H1 (cell line): Measurements from ENCODE around the gene BNIP5. TPM values are rescaled to one million over a fixed set of nuclear protein-coding genes. Genes with fewer than 3 reads are reported as not detected.

Experiments
- CTCF ChIA-PET: fragments of 300-600 bp; sonication (Branson Sonifier 250); formaldehyde crosslinking; loops from one replicate; lab custom pipeline; 2021; ENCODE audit not compliant: partially characterized antibody; lab: Charles Lee
- POLR2A ChIA-PET: fragments of 300-600 bp; sonication (Branson Sonifier 250); formaldehyde crosslinking; loops from one replicate; lab custom pipeline; 2021; ENCODE audit warnings: inconsistent platforms; ENCODE audit not compliant: partially characterized antibody; lab: Charles Lee
- DNase-seq, 2 experiments: peaks; one replicate each; pipeline versions ENCODE4 v3.0.0 to v3.0.0-alpha.2; 2010 to 2022; ENCODE audit warnings: low spot score in 2 of 2, low read depth in 1 of 2, mixed read lengths in 1 of 2
- FAIRE-seq: peaks from 2 replicates; lab custom pipeline; 2011; peaks lifted over from hg19 to GRCh38; lab: Jason Lieb, UNC
- H2AFZ ChIP-seq: 2 replicates; pipeline ENCODE4 v1.8.1; 2012; ENCODE audit warnings: low read length, inconsistent platforms
- H2AK5ac ChIP-seq: 2 replicates; pipeline ENCODE4 v1.6.1; 2013; ENCODE audit warnings: low read depth, low read length
- H2BK120ac ChIP-seq: replicated peaks from 2 replicates; pipeline ENCODE3; 2013; ENCODE audit warnings: low read depth, low read length, inconsistent platforms
- H2BK12ac ChIP-seq: 2 replicates; pipeline ENCODE4 v1.6.1; 2013; ENCODE audit warnings: low read depth, low read length
- H2BK15ac ChIP-seq: 2 replicates; pipeline ENCODE4 v1.6.1; 2013; ENCODE audit warnings: low read length
- H2BK20ac ChIP-seq: 2 replicates; pipeline ENCODE4 v1.6.1; 2013; ENCODE audit warnings: low read length
- H2BK5ac ChIP-seq: 2 replicates; pipeline ENCODE4 v1.6.1; 2013; ENCODE audit warnings: low read depth, low read length
- H3K14ac ChIP-seq: 2 replicates; pipeline ENCODE4 v1.6.1; 2013; ENCODE audit warnings: inconsistent platforms; ENCODE audit not compliant: insufficient read length
- H3K18ac ChIP-seq: 2 replicates; pipeline ENCODE4 v1.6.1; 2013; ENCODE audit warnings: low read length; ENCODE audit errors: extremely low read depth
- H3K23ac ChIP-seq: 2 replicates; pipeline ENCODE4 v1.6.1; 2013; ENCODE audit warnings: inconsistent platforms; ENCODE audit not compliant: insufficient read length
- H3K23me2 ChIP-seq: 2 replicates; pipeline ENCODE4 v1.6.1; 2013; ENCODE audit warnings: low read depth, low read length
- H3K27ac ChIP-seq: 2 replicates; pipeline ENCODE4 v1.6.1; 2011; ENCODE audit warnings: low read depth, low read length, inconsistent platforms
- H3K27me3 ChIP-seq, 4 experiments: replicated peaks in 1 of 4; 1 replicate in 1 of 4; 2 replicates in 3 of 4; pipeline versions ENCODE4 v1.6.1 to v1.8.1; 2011 to 2013; ENCODE audit warnings: low read length in 3 of 4, mild to moderate bottlenecking in 3 of 4, inconsistent platforms in 2 of 4, mixed read lengths in 2 of 4, moderate library complexity in 1 of 4; ENCODE audit not compliant: control insufficient read depth in 3 of 4, insufficient read depth in 3 of 4; ENCODE audit errors: extremely low read depth in 1 of 4
- H3K36me3 ChIP-seq, 4 experiments: 2 replicates each; pipeline versions ENCODE4 v1.6.1 to v1.8.1; 2011 to 2013; ENCODE audit warnings: mild to moderate bottlenecking in 4 of 4, low read length in 3 of 4, moderate library complexity in 2 of 4, control low read depth in 1 of 4, inconsistent platforms in 1 of 4; ENCODE audit not compliant: insufficient read depth in 4 of 4, control insufficient read depth in 2 of 4
- H3K4ac ChIP-seq: replicated peaks from 2 replicates; pipeline ENCODE3; 2013; ENCODE audit warnings: low read length, low read depth, mixed read lengths, inconsistent platforms; ENCODE audit not compliant: insufficient read length
- H3K4me1 ChIP-seq, 4 experiments: replicated peaks in 1 of 4; 1 replicate in 1 of 4; 2 replicates in 3 of 4; pipeline versions ENCODE4 v1.6.1 to v1.8.1; 2011 to 2013; ENCODE audit warnings: low read length in 3 of 4, inconsistent platforms in 2 of 4, mixed read lengths in 1 of 4; ENCODE audit not compliant: insufficient read depth in 4 of 4, control insufficient read depth in 3 of 4
- H3K4me2 ChIP-seq, 2 experiments: 2 replicates each; pipeline versions ENCODE4 v1.6.1 to v1.8.1; 2011 to 2013; ENCODE audit warnings: low read depth in 2 of 2, low read length in 2 of 2, control low read depth in 1 of 2, inconsistent platforms in 1 of 2, mild to moderate bottlenecking in 1 of 2; ENCODE audit not compliant: insufficient read depth in 1 of 2
- H3K4me3 ChIP-seq, 4 experiments: fragments of 200-600, 300-600 bp in 1 of 4; sonication (generic), shearing (Covaris generic), sonication (Bioruptor Twin) in 1 of 4; 2 replicates each; pipeline versions ENCODE4 v1.5.1 to v1.8.1; 2011 to 2016; ENCODE audit warnings: low read length in 4 of 4, low read depth in 3 of 4, control low read depth in 2 of 4, inconsistent platforms in 2 of 4, mild to moderate bottlenecking in 2 of 4, mixed read lengths in 1 of 4, moderate library complexity in 1 of 4; ENCODE audit not compliant: insufficient read depth in 2 of 4; ENCODE audit errors: extremely low read depth in 1 of 4
- H3K56ac ChIP-seq: replicated peaks from 2 replicates; pipeline ENCODE3; 2013; ENCODE audit warnings: low read depth, mild to moderate bottlenecking, mixed read lengths, low read length, inconsistent platforms; ENCODE audit not compliant: insufficient read length
- H3K79me1 ChIP-seq: 2 replicates; pipeline ENCODE4 v1.6.1; 2013; ENCODE audit warnings: low read depth, low read length, control low read depth
- H3K79me2 ChIP-seq, 2 experiments: 2 replicates each; pipeline versions ENCODE4 v1.6.1 to v1.8.1; 2012 to 2013; ENCODE audit warnings: low read length in 2 of 2, mild to moderate bottlenecking in 2 of 2, inconsistent platforms in 1 of 2; ENCODE audit not compliant: insufficient read depth in 2 of 2, control insufficient read depth in 1 of 2
- H3K9ac ChIP-seq, 4 experiments: replicated peaks in 1 of 4; 1 replicate in 1 of 4; 2 replicates in 3 of 4; pipeline versions ENCODE4 v1.6.1 to v1.8.1; 2011 to 2013; ENCODE audit warnings: low read depth in 3 of 4, low read length in 3 of 4, control low read depth in 2 of 4, mild to moderate bottlenecking in 2 of 4, moderate library complexity in 2 of 4, inconsistent platforms in 1 of 4; ENCODE audit errors: extremely low read depth in 1 of 4
- H3K9me3 ChIP-seq, 2 experiments: 2 replicates each; pipeline versions ENCODE4 v1.6.1 to v1.8.1; 2012 to 2013; ENCODE audit warnings: mild to moderate bottlenecking in 2 of 2, moderate library complexity in 2 of 2, control low read depth in 1 of 2, inconsistent platforms in 1 of 2, low read depth in 1 of 2, low read length in 1 of 2, mixed read lengths in 1 of 2; ENCODE audit not compliant: insufficient read depth in 2 of 2
- H4K20me1 ChIP-seq, 2 experiments: replicated peaks in 1 of 2; 2 replicates each; pipeline versions ENCODE3 to v1.8.1; 2011 to 2013; ENCODE audit warnings: inconsistent platforms in 2 of 2, low read length in 2 of 2, mild to moderate bottlenecking in 1 of 2; ENCODE audit not compliant: insufficient read depth in 2 of 2, control insufficient read depth in 1 of 2
- H4K5ac ChIP-seq: 2 replicates; pipeline ENCODE4 v1.6.1; 2013; ENCODE audit warnings: low read length, low read depth, mixed read lengths, inconsistent platforms; ENCODE audit not compliant: insufficient read length
- H4K8ac ChIP-seq: 2 replicates; pipeline ENCODE4 v1.8.0; 2013; ENCODE audit warnings: mild to moderate bottlenecking, moderate library complexity, low read length, inconsistent platforms; ENCODE audit not compliant: insufficient read depth; ENCODE audit errors: extremely low read depth
- H4K91ac ChIP-seq: replicated peaks from 2 replicates; pipeline ENCODE3; 2013; ENCODE audit warnings: low read length, mixed read lengths, inconsistent platforms; ENCODE audit not compliant: insufficient read length
- EGR1 ChIP-seq: IDR thresholded peaks from 2 replicates; pipeline ENCODE4 v1.6.1; 2011; ENCODE audit warnings: low read depth, low read length, borderline replicate concordance
- EP300 ChIP-seq, 2 experiments: IDR thresholded peaks; 1 replicate in 1 of 2; 2 replicates in 1 of 2; pipeline ENCODE4 v1.6.1; 2011 to 2012; ENCODE audit warnings: low read depth in 2 of 2, low read length in 2 of 2, mild to moderate bottlenecking in 2 of 2, borderline replicate concordance in 1 of 2, inconsistent platforms in 1 of 2, moderate library complexity in 1 of 2
- KDM4A ChIP-seq: IDR thresholded peaks from one replicate; pipeline ENCODE4 v1.7.1; 2012; ENCODE audit warnings: low read depth, mild to moderate bottlenecking, moderate library complexity, low read length, inconsistent platforms; ENCODE audit not compliant: severe bottlenecking
- MAFK ChIP-seq: IDR thresholded peaks from 2 replicates; pipeline ENCODE4 v1.6.1; 2012; ENCODE audit warnings: low read depth, mild to moderate bottlenecking, improper control_type of control experiment, low read length
- MAX ChIP-seq: IDR thresholded peaks from 2 replicates; pipeline ENCODE4 v1.6.1; 2012; ENCODE audit warnings: inconsistent platforms
- NANOG ChIP-seq: IDR thresholded peaks from 2 replicates; pipeline ENCODE4 v1.6.1; 2011; ENCODE audit warnings: low read length, low read depth, mild to moderate bottlenecking, inconsistent platforms; ENCODE audit not compliant: insufficient read depth, poor library complexity, severe bottlenecking
- PHF8 ChIP-seq: fragments of 200-600 bp; sonication (generic); conservative IDR thresholded peaks from 2 replicates; pipeline ENCODE4 v1.7.1; 2012; ENCODE audit warnings: low read depth, mild to moderate bottlenecking, inconsistent platforms, low read length, moderate library complexity
- POLR2A ChIP-seq, 2 experiments: IDR thresholded peaks; 1 replicate in 1 of 2; 2 replicates in 1 of 2; pipeline ENCODE4 v1.6.1; 2011; ENCODE audit warnings: low read depth in 2 of 2, low read length in 2 of 2, mild to moderate bottlenecking in 2 of 2; ENCODE audit errors: control extremely low read depth in 1 of 2
- RXRA ChIP-seq: IDR thresholded peaks from 2 replicates; pipeline ENCODE4 v1.6.1; 2011; ENCODE audit warnings: low read depth, mild to moderate bottlenecking, low read length, moderate library complexity; ENCODE audit not compliant: insufficient read depth
- SIX5 ChIP-seq: IDR thresholded peaks from 2 replicates; pipeline ENCODE4 v1.6.1; 2011; ENCODE audit warnings: mild to moderate bottlenecking, low read depth, low read length
- SP4 ChIP-seq: IDR thresholded peaks from 2 replicates; pipeline ENCODE4 v1.6.1; 2012; ENCODE audit warnings: low read length, inconsistent platforms
- SRF ChIP-seq: IDR thresholded peaks from 2 replicates; pipeline ENCODE4 v1.6.1; 2011; ENCODE audit warnings: mild to moderate bottlenecking, low read depth, low read length, moderate library complexity
- SUZ12 ChIP-seq: fragments of 200-600 bp; sonication (generic); IDR thresholded peaks from 2 replicates; pipeline ENCODE4 v1.6.1; 2012; ENCODE audit warnings: mild to moderate bottlenecking, inconsistent platforms, low read length, moderate library complexity, mixed read lengths
- ZNF274 ChIP-seq: IDR thresholded peaks from 2 replicates; pipeline ENCODE4 v1.7.0; 2012; ENCODE audit warnings: low read length, borderline replicate concordance; ENCODE audit errors: extremely low read depth
- WGBS, 2 experiments: shearing (Covaris generic) in 1 of 2; methylation state at CpG; one replicate each; pipeline versions ENCODE4 v1.1.6 to v1.1.7; 2013 to 2015; ENCODE audit warnings: low lambda C conversion rate in 2 of 2, mixed read lengths in 2 of 2, inconsistent platforms in 1 of 2, low coverage in 1 of 2, missing lambda C conversion rate in 1 of 2; ENCODE audit not compliant: insufficient replicate concordance in 2 of 2, insufficient coverage in 1 of 2, insufficient read length in 1 of 2; ENCODE audit errors: extremely low coverage in 1 of 2, missing lambda C conversion rate in 1 of 2; 5-methylcytosine and 5-hydroxymethylcytosine counted together
- polyA plus RNA-seq, 7 experiments: library from polyadenylated mRNA; depleted of rRNA in 3 of 7; stranded (reverse) in 5 of 7; unstranded in 2 of 7; fragments of >200 nt in 5 of 7; fragments of 200-250 nt in 2 of 7; gene quantifications; 1 replicate in 5 of 7; 2 replicates in 1 of 7; 4 replicates in 1 of 7; pipeline versions ENCODE4 v1.2.1 to v1.2.3, GENCODE V29; 2011 to 2013; ENCODE audit warnings: missing spikeins in 2 of 7, mixed read lengths in 2 of 7
- total RNA-seq: library from RNA; stranded (reverse); fragmentation: NEBNext Ultra II Directional; extraction: Animal tissue kit (Norgen Biotek cat#: 25700); gene quantifications from 2 replicates; pipeline ENCODE4 v1.2.1, GENCODE V29; 2021

Gene BNIP5
- total and polyA plus RNA-seq, 2 of the 8 experiments (the other 6 are each of a cell fraction or from before 2014, with no cell fraction given): not detected

DNA sequence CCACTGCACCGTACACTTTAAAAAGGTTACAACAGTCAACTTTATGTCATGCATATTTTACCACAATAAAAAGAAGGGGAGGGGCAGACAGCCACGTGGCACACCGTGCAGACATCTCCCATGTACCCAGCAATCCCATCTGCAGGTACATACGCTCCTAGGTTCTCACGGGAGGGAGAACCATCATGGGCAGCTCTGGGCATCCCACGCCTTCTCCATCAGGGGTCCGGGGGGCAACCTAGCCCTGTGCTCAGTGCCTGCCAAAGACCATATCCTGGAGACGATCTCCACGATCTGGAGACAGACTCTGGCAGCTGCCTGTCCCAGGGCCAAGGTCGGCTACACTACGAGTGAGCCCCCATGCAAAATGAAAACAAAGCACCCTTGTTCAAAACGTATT, 2.5 kb upstream of the BNIP5 start:
- Histone ChIP-seq H4K20me1 (no peaks in the 10 kb centered on the region), H3K23me2 (peaks cover 3% of the 10 kb centered on the region; the same call in 1 of the 2 replicates), H3K27me3 (peaks cover 0 to 9% (median 4%) of the 10 kb centered on the region in 4 experiments; a peak in 3 of 7 replicates), H2AFZ (no peak overlapping the region), H3K56ac (no peak overlapping the region), H3K9ac (no peak overlapping the region), H2BK15ac (no peak overlapping the region), H2BK20ac (no peak overlapping the region), H2BK5ac (no peak overlapping the region), H4K5ac (no peak overlapping the region), H2BK12ac (no peak overlapping the region), H3K4me2 (no peak overlapping the region), H2BK120ac (no peak overlapping the region), H3K4ac (no peak overlapping the region), H2AK5ac (no peak overlapping the region), H3K9me3 (no peaks in the 10 kb centered on the region), H3K18ac (no peak overlapping the region), H3K79me2 (no peaks in the 10 kb centered on the region), H3K79me1 (no peaks in the 10 kb centered on the region), H3K4me3 (no peak overlapping the region), H3K4me1 (peaks cover 0 to 5% (median 2%) of the 10 kb centered on the region in 4 experiments; a peak in 4 of 7 replicates), H4K91ac (no peak overlapping the region), H3K27ac (no peak overlapping the region), H3K36me3 (no peaks in the 10 kb centered on the region), H4K8ac (no peak overlapping the region), H3K14ac (no peak overlapping the region), H3K23ac (no peak overlapping the region)
- ChIA-PET POLR2A (no interaction called here), CTCF (interaction anchor here (0.8 to 6.2 kb wide), 5 partner anchors 22 to 1051 kb away, joined by 3 to 68 read pairs (median 3); no protein-coding TSS in a partner anchor)
- DNase-seq (no peak), FAIRE-seq (no peak)
- 89% methylated on average over 12 of the region's 12 CpGs; no CpG with 5 or more reads in 1 of the 2 experiments for WGBS, 2 experiments
- no peak for TF ChIP-seq PHF8
- TF ChIP-seq MAFK: no peak
- TF ChIP-seq KDM4A: no peak
- no peak for TF ChIP-seq SIX5
- no peak for TF ChIP-seq MAX
- no peak for TF ChIP-seq EGR1
- TF ChIP-seq SP4: no peak
- TF ChIP-seq NANOG: no peak
- no peak for TF ChIP-seq RXRA
- no peak for TF ChIP-seq ZNF274
- no peak for TF ChIP-seq EP300 (IDR thresholded peaks at IDR 0.05; ENCODE audit: borderline replicate concordance in 1 of 2, low read depth in 2 of 2, low read length in 2 of 2)
- TF ChIP-seq POLR2A (IDR thresholded peaks at IDR 0.05; ENCODE audit: control extremely low read depth in 1 of 2, low read depth in 2 of 2, low read length in 2 of 2): no peak
- no peak for TF ChIP-seq SRF
- TF ChIP-seq SUZ12: no peak
